DND-41 (cell line): ENCODE data around the gene MISP3.

Source experiments
- ATAC-seq: fragments of 200-7000 bp; cut with Tn5 transposase; 3 replicates; pipeline ENCODE4 v1.9.1; 2021; ENCODE audit warnings: low read depth; ENCODE audit not compliant: insufficient read depth
- DNase-seq: peaks from one replicate; pipeline ENCODE4 v3.0.0-alpha.2; 2020
- H2AFZ ChIP-seq: 2 replicates; pipeline ENCODE4 v1.6.0; 2012; ENCODE audit warnings: low read depth, low read length
- H3K27ac ChIP-seq: 2 replicates; pipeline ENCODE4 v1.5.1; 2012; ENCODE audit warnings: low read length, inconsistent platforms
- H3K27me3 ChIP-seq: fragments of 200-600 bp; sonication (generic); 2 replicates; pipeline ENCODE4 v1.6.0; 2012; ENCODE audit warnings: low read length, mild to moderate bottlenecking, inconsistent platforms; ENCODE audit not compliant: insufficient read depth, poor library complexity
- H3K36me3 ChIP-seq: 2 replicates; pipeline ENCODE4 v1.5.1; 2012; ENCODE audit warnings: low read length, inconsistent platforms; ENCODE audit not compliant: insufficient read depth
- H3K4me1 ChIP-seq: 2 replicates; pipeline ENCODE4 v1.5.1; 2012; ENCODE audit warnings: mild to moderate bottlenecking, low read length; ENCODE audit not compliant: insufficient read depth
- H3K4me2 ChIP-seq: 2 replicates; pipeline ENCODE4 v1.6.0; 2012; ENCODE audit warnings: mild to moderate bottlenecking, moderate library complexity, low read length, inconsistent platforms; ENCODE audit not compliant: insufficient read depth
- H3K4me3 ChIP-seq, 2 experiments: fragments of 200-600 bp in 1 of 2; shearing (Covaris generic) in 1 of 2; 2 replicates each; pipeline ENCODE4 v1.5.1; 2012 to 2016; ENCODE audit warnings: inconsistent platforms in 2 of 2, low read length in 2 of 2, mild to moderate bottlenecking in 2 of 2, low read depth in 1 of 2, moderate library complexity in 1 of 2
- H3K79me2 ChIP-seq: 2 replicates; pipeline ENCODE4 v1.6.0; 2012; ENCODE audit warnings: low read length, inconsistent platforms; ENCODE audit not compliant: insufficient read depth
- H3K9ac ChIP-seq: 2 replicates; pipeline ENCODE4 v1.6.0; 2012; ENCODE audit warnings: low read depth, mild to moderate bottlenecking, inconsistent platforms, low read length, moderate library complexity
- H3K9me3 ChIP-seq: 2 replicates; pipeline ENCODE4 v1.5.1; 2012; ENCODE audit warnings: low read length, moderate library complexity, mild to moderate bottlenecking, inconsistent platforms; ENCODE audit not compliant: insufficient read depth, severe bottlenecking
- H4K20me1 ChIP-seq: 2 replicates; pipeline ENCODE4 v1.6.0; 2012; ENCODE audit warnings: low read length; ENCODE audit not compliant: insufficient read depth
- EZH2 ChIP-seq: IDR thresholded peaks from 3 replicates; pipeline ENCODE4 v1.6.1; 2012; ENCODE audit warnings: borderline replicate concordance, low read depth, mild to moderate bottlenecking, moderate library complexity, low read length, inconsistent platforms; ENCODE audit not compliant: severe bottlenecking
- TF ChIP-seq, protein P1 (sequence below): IDR thresholded peaks from 2 replicates; pipeline ENCODE4 v1.5.1; 2012; ENCODE audit warnings: borderline replicate concordance, low read length, moderate library complexity, mild to moderate bottlenecking; ENCODE audit not compliant: poor library complexity, severe bottlenecking; ENCODE audit errors: extremely low read depth

Gene MISP3

DNA sequence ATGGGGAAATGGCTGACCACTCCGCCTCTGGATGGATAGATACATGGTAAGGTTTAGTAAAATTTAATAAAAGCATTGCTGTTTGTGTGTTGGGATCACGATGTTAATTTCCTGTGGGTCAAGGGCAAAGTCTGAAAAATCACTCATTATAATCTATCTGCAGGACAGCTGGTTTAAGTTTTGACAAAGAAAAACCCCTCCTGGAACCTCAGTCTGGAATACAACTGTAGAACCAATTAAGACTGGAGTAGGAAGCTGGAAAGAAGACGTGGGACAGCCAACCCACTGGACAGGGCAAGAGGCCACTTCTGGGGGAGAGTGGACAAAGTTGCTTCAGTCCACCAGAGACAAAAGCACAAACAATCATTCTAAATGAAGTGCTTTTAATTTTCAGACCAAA lies 46.6 kb downstream of the MISP3 start:
- Histone ChIP-seq H3K36me3 (peaks cover 43% of the 10 kb centered on the region), H3K9ac (peak overlapping the region; percentile 60; the same call in 1 of the 2 replicates), H3K4me2 (peak overlapping the region; percentile 95), H3K27me3 (no peaks in the 10 kb centered on the region), H3K27ac (peak overlapping the region; percentile 53; the same call in 1 of the 2 replicates), H2AFZ (no peak overlapping the region), H3K79me2 (peaks cover 37% of the 10 kb centered on the region), H3K4me3 (peak overlapping the region in 1 of 2 experiments; percentile 61; a peak in 1 of 4 replicates), H3K4me1 (peaks cover 42% of the 10 kb centered on the region), H4K20me1 (peaks cover 20% of the 10 kb centered on the region), H3K9me3 (no peaks in the 10 kb centered on the region)
- DNase-seq (no peak), ATAC-seq (no peak)
- TF ChIP-seq EZH2: no peak
- TF ChIP-seq, protein P1, sequence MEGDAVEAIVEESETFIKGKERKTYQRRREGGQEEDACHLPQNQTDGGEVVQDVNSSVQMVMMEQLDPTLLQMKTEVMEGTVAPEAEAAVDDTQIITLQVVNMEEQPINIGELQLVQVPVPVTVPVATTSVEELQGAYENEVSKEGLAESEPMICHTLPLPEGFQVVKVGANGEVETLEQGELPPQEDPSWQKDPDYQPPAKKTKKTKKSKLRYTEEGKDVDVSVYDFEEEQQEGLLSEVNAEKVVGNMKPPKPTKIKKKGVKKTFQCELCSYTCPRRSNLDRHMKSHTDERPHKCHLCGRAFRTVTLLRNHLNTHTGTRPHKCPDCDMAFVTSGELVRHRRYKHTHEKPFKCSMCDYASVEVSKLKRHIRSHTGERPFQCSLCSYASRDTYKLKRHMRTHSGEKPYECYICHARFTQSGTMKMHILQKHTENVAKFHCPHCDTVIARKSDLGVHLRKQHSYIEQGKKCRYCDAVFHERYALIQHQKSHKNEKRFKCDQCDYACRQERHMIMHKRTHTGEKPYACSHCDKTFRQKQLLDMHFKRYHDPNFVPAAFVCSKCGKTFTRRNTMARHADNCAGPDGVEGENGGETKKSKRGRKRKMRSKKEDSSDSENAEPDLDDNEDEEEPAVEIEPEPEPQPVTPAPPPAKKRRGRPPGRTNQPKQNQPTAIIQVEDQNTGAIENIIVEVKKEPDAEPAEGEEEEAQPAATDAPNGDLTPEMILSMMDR: no peak

DNA sequence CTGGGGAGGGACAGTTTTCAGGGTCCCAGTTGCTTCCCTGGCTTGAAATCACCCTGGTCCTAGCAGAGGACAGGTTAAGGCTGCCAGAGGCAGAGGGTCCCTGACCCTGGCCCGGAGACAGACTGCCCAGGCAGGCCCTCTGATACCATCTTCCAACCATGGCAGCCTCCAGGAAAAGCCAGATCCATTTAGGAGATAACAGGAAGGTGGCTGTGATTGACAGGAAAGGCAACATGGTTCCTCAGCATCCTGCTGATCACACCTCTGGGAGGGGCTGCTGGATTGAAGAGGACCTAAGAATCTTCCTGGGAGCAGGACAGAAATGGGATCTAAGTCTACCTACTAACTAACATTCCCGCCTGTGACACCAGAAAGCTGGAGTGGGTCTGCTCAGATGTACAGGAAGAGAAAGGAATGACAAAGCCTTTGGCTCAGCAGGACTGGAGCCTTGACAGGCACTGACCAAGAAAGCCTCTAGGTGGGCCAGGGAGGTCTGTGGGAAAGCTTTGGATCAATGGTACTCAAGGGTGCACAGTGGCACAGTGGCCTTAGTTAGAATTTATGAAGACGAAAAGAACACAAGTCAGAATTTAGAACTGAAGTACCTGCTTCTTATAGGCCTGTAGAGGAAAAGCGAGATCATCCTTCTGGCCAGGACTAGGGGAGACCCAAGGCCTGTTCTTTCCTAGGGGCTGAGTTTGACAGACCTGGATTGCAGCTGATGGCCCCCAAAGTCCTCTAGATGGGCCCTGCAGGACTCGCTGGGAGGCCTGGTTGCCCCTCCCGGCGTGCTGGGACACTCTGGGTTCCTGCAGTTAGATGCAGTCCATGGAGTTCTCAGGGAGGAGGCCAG lies 47.3 kb downstream of the MISP3 start:
- H3K4me3 ChIP-seq: no peak overlapping the region

DNA sequence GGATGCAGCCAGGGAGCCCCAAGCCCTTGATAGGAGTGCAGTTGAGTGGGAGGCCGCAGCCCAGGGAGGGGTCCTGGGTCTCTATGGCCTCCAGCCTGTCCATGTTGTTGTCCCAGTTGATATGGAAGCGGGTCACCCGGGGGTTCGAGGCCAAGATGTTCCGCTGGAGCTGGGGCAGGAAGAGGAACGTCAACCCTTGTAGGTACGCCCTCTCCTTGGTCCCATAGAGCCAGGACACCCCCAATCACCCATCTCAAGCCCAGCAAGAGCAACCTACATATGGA lies 47.9 kb downstream of the MISP3 start:
- Histone ChIP-seq H4K20me1 (peaks cover 24% of the 10 kb centered on the region; the same call in 1 of the 2 replicates), H3K4me3 (no peak overlapping the region), H3K4me1 (peaks cover 40% of the 10 kb centered on the region), H3K79me2 (peaks cover 30% of the 10 kb centered on the region), H3K4me2 (no peak overlapping the region), H3K27ac (no peak overlapping the region), H3K9ac (no peak overlapping the region), H3K36me3 (peaks cover 56% of the 10 kb centered on the region), H3K9me3 (no peaks in the 10 kb centered on the region), H2AFZ (no peak overlapping the region), H3K27me3 (no peaks in the 10 kb centered on the region)
- TF ChIP-seq, protein P1: no peak
- TF ChIP-seq EZH2: no peak
- no peak for DNase-seq
- no peak for ATAC-seq

More for the DNA sequence above, 47.3 kb downstream of the MISP3 start:
- no peak overlapping the region for H3K4me2 ChIP-seq
- ATAC-seq (no peak), DNase-seq (no peak)
- peaks cover 42% of the 10 kb centered on the region for H3K4me1 ChIP-seq
- peaks cover 24% of the 10 kb centered on the region; the same call in 1 of the 2 replicates for H4K20me1 ChIP-seq
- H3K36me3 ChIP-seq: peaks cover 50% of the 10 kb centered on the region
- TF ChIP-seq EZH2: no peak
- TF ChIP-seq, protein P1: no peak
- H3K9ac ChIP-seq: no peak overlapping the region
- H3K27me3 ChIP-seq: no peaks in the 10 kb centered on the region
- no peaks in the 10 kb centered on the region for H3K9me3 ChIP-seq
- H3K79me2 ChIP-seq: peaks cover 33% of the 10 kb centered on the region
- no peak overlapping the region for H2AFZ ChIP-seq
- H3K27ac ChIP-seq: no peak overlapping the region
